HG03432 (cell line): ENCODE data around the gene P3H3.
"Not testable (repeated sequence)": the region's sequence is repeated elsewhere in the genome, so short reads cannot be mapped to it uniquely, and the experiment has no call there.

Experiments used
- ATAC-seq: cut with Tn5 transposase; IDR thresholded peaks from one replicate; pipeline ENCODE4 v1.9.1; 2021; ENCODE audit warnings: mild to moderate bottlenecking, moderate library complexity; ENCODE audit not compliant: unreplicated experiment

P3H3 gene

GRCh38 chr12:6886206-6886999 lies 58.2 kb downstream of the P3H3 start:
- ATAC-seq = not testable (repeated sequence)

- no peak for ATAC-seq
Observed at GRCh38 chr12:6887460-6887859, 59.3 kb downstream of the P3H3 start.

- no peak for ATAC-seq
Observed at GRCh38 chr12:6888360-6888759, 60.2 kb downstream of the P3H3 start.

GRCh38 chr12:6888794-6889193 lies 60.6 kb downstream of the P3H3 start:
- not testable (repeated sequence) for ATAC-seq
